ENCODE results near the gene SH2D4B. TPM values are rescaled to one million over a fixed set of nuclear protein-coding genes. Genes with fewer than 3 reads are reported as not detected.

The SH2D4B gene
- total RNA-seq, 1 donor from 2014 or later = not detected

- DNase-seq = no peak
- intact Hi-C loops (cut with DNase I) = no loop called here
- ATAC-seq (ENCODE audit: poor library complexity) = no peak
Measured at GRCh38 chr10:80648106-80648505, 110.4 kb downstream of the SH2D4B start.

GRCh38 chr10:80649183-80649582 is 111.5 kb downstream of the SH2D4B start:
- ATAC-seq (ENCODE audit: poor library complexity) = no peak
- intact Hi-C loops (cut with DNase I) = no loop called here

GRCh38 chr10:80655898-80656297 is 118.2 kb downstream of the SH2D4B start:
- intact Hi-C loops (cut with DNase I) = no loop called here
- DNase-seq = no peak
- no peak for ATAC-seq (ENCODE audit: poor library complexity)

More at GRCh38 chr10:80649183-80649582, 111.5 kb downstream of the SH2D4B start:
- DNase-seq = no peak

GRCh38 chr10:80658068-80658467 is 120.4 kb downstream of the SH2D4B start:
- DNase-seq = no peak
- ATAC-seq (ENCODE audit: poor library complexity) = no peak
- intact Hi-C loops (cut with DNase I) = no loop called here

- peak; percentile 72 for ATAC-seq (ENCODE audit: poor library complexity)
- intact Hi-C loops (cut with DNase I) = no loop called here
- DNase-seq = no peak
Measured at GRCh38 chr10:80659289-80659688, 121.6 kb downstream of the SH2D4B start.

GRCh38 chr10:80660266-80660665 is 122.6 kb downstream of the SH2D4B start:
- ATAC-seq (ENCODE audit: poor library complexity) = no peak
- no peak for DNase-seq
- intact Hi-C loops (cut with DNase I) = loop anchor here (10.0 kb wide), 1 partner anchor 265 kb away; no protein-coding TSS in a partner anchor

- DNase-seq (no peak), ATAC-seq (ENCODE audit: poor library complexity) (peak; percentile 14)
- intact Hi-C loops (cut with DNase I) = loop anchor here (10.0 kb wide), 1 partner anchor 264 kb away; no protein-coding TSS in a partner anchor
Measured at GRCh38 chr10:80660736-80661135, 123.0 kb downstream of the SH2D4B start.

- DNase-seq (no peak), ATAC-seq (ENCODE audit: poor library complexity) (no peak)
- intact Hi-C loops (cut with DNase I) = loop anchor here (10.0 kb wide), 1 partner anchor 263 kb away; no protein-coding TSS in a partner anchor
Measured at GRCh38 chr10:80661526-80661925, 123.8 kb downstream of the SH2D4B start.

- intact Hi-C loops (cut with DNase I) = loop anchor here (10.0 kb wide), 1 partner anchor 262 kb away; no protein-coding TSS in a partner anchor
- ATAC-seq (ENCODE audit: poor library complexity) (peak; percentile 89), DNase-seq (peak; percentile 90)
Measured at GRCh38 chr10:80662429-80663261, 124.9 kb downstream of the SH2D4B start.

- intact Hi-C loops (cut with DNase I) = loop anchor here (10.0 kb wide), 1 partner anchor 261 kb away; no protein-coding TSS in a partner anchor
- DNase-seq = peak; percentile 85
- peak; percentile 80 for ATAC-seq (ENCODE audit: poor library complexity)
Measured at GRCh38 chr10:80664071-80664680, 126.5 kb downstream of the SH2D4B start.

- intact Hi-C loops (cut with DNase I) = loop anchor here (10.0 kb wide), 1 partner anchor 255 kb away; no protein-coding TSS in a partner anchor
- no peak for DNase-seq
- no peak for ATAC-seq (ENCODE audit: poor library complexity)
Measured at GRCh38 chr10:80669485-80669884, 131.8 kb downstream of the SH2D4B start.

GRCh38 chr10:80670774-80671173 is 133.1 kb downstream of the SH2D4B start:
- ATAC-seq (ENCODE audit: poor library complexity) (no peak), DNase-seq (no peak)
- intact Hi-C loops (cut with DNase I) = no loop called here

GRCh38 chr10:80671847-80672246 is 134.1 kb downstream of the SH2D4B start:
- intact Hi-C loops (cut with DNase I) = no loop called here
- DNase-seq (no peak), ATAC-seq (ENCODE audit: poor library complexity) (no peak)

- DNase-seq (no peak), ATAC-seq (ENCODE audit: poor library complexity) (no peak)
- intact Hi-C loops (cut with DNase I) = no loop called here
Measured at GRCh38 chr10:80672613-80673012, 134.9 kb downstream of the SH2D4B start.

GRCh38 chr10:80674809-80675208 is 137.1 kb downstream of the SH2D4B start:
- no peak for ATAC-seq (ENCODE audit: poor library complexity)
- intact Hi-C loops (cut with DNase I) = no loop called here

GRCh38 chr10:80681142-80681541 is 143.4 kb downstream of the SH2D4B start:
- ATAC-seq (ENCODE audit: poor library complexity) (no peak), DNase-seq (no peak)
- intact Hi-C loops (cut with DNase I) = no loop called here

More at GRCh38 chr10:80674809-80675208, 137.1 kb downstream of the SH2D4B start:
- no peak for DNase-seq

GRCh38 chr10:80684259-80684658 is 146.6 kb downstream of the SH2D4B start:
- intact Hi-C loops (cut with DNase I) = no loop called here
- DNase-seq (no peak), ATAC-seq (ENCODE audit: poor library complexity) (no peak)

GRCh38 chr10:80685355-80685754 is 147.7 kb downstream of the SH2D4B start:
- intact Hi-C loops (cut with DNase I) = no loop called here
- DNase-seq (no peak), ATAC-seq (ENCODE audit: poor library complexity) (no peak)

- ATAC-seq (ENCODE audit: poor library complexity) = no peak
- no peak for DNase-seq
- intact Hi-C loops (cut with DNase I) = no loop called here
Measured at GRCh38 chr10:80686734-80687475, 149.2 kb downstream of the SH2D4B start.

All from Right ventricle myocardium superior (tissue), 1 donor.